ENCODE data around the gene RPRD1B. TPM values are rescaled to one million over a fixed set of nuclear protein-coding genes. Genes with fewer than 3 reads are reported as not detected.

Gene RPRD1B
- total and polyA plus RNA-seq, 2 of the 4 experiments (the other 2 are of a cell fraction), result 8.4 to 9.9 TPM

- H2BK20ac ChIP-seq (ENCODE audit: low read depth, low read length), result no peak overlapping the region
- no peak overlapping the region for H3K4me2 ChIP-seq (ENCODE audit: low read depth, low read length)
- no peak for ATAC-seq (ENCODE audit: low read depth)
- H2BK15ac ChIP-seq (ENCODE audit: low read depth, low read length), result no peak overlapping the region
- BruUV-seq (replicated peaks), result no TSS peak
- no peak overlapping the region for H3K27ac ChIP-seq (ENCODE audit: insufficient read depth, low read length)
- no peaks in the 10 kb centered on the region for H3K79me1 ChIP-seq (ENCODE audit: low read depth in 1 of 2, low read length in 2 of 2)
- 70% methylated on average over 3 of the region's 9 CpGs; no CpG with 5 or more reads in 1 of the 2 experiments for WGBS, 2 experiments (ENCODE audit: extremely low coverage in 2 of 2, insufficient read length in 1 of 2)
- POLR2A ChIA-PET (ENCODE audit: unreplicated experiment), result no interaction called here
- no peak overlapping the region for H4K8ac ChIP-seq (ENCODE audit: low read depth in 2 of 2, low read length in 2 of 2)
- H3K4me1 ChIP-seq (ENCODE audit: control insufficient read depth, insufficient read depth, low read length), result peaks cover 10% of the 10 kb centered on the region
- H4K5ac ChIP-seq (ENCODE audit: low read depth, low read length), result no peak overlapping the region
- no peaks in the 10 kb centered on the region for H3K27me3 ChIP-seq (ENCODE audit: control insufficient read depth, insufficient read depth, low read length)
- H3K56ac ChIP-seq (ENCODE audit: extremely low read depth, insufficient read depth, low read length), result no peak overlapping the region
- no peak overlapping the region for H3K14ac ChIP-seq (replicated peaks; ENCODE audit: low read depth, low read length)
- H3K18ac ChIP-seq (ENCODE audit: low read depth, low read length), result no peak overlapping the region
- H3K23ac ChIP-seq (ENCODE audit: low read depth, low read length), result no peak overlapping the region
- peaks cover 13% of the 10 kb centered on the region; the same call in 1 of the 2 replicates for H4K20me1 ChIP-seq (ENCODE audit: insufficient read depth, low read length)
- no peak overlapping the region for H3K9ac ChIP-seq (ENCODE audit: low read depth, low read length)
- CTCF ChIA-PET, result no interaction called here
- no peak overlapping the region for H2AK9ac ChIP-seq (replicated peaks; ENCODE audit: low read depth, low read length, poor library complexity)
- in situ Hi-C loops (cut with MboI; ENCODE audit: low sequenced_read_pairs) (no loop called here), intact Hi-C loops (cut with micrococcal nuclease) (no loop called here), dilution Hi-C loops (cut with HindIII; ENCODE audit: low sequenced_read_pairs, unreplicated experiment) (no loop called here)
- no peak overlapping the region for H2BK5ac ChIP-seq (ENCODE audit: low read depth, low read length, poor library complexity, severe bottlenecking)
- no peak overlapping the region for H3K4me3 ChIP-seq (ENCODE audit: insufficient read depth, low read depth, low read length)
- H2BK120ac ChIP-seq (ENCODE audit: low read depth, low read length), result no peak overlapping the region
- no peak overlapping the region for H4K91ac ChIP-seq (ENCODE audit: insufficient read depth, low read depth, low read length)
- no peak overlapping the region for H3K4ac ChIP-seq (ENCODE audit: low read depth, low read length)
- H3K9me1 ChIP-seq (ENCODE audit: insufficient read depth, low read length), result peaks cover 6% of the 10 kb centered on the region
- TF ChIP-seq RFX5 (IDR thresholded peaks at IDR 0.05; ENCODE audit: low read depth, low read length) (no peak), SMC3 (IDR thresholded peaks at IDR 0.05; ENCODE audit: low read depth, low read length) (no peak), RAD21 (IDR thresholded peaks at IDR 0.05; ENCODE audit: low read length) (no peak), NFE2L2 (IDR thresholded peaks at IDR 0.05; ENCODE audit: low read depth, low read length) (no peak), FOS (IDR thresholded peaks at IDR 0.05; ENCODE audit: low read depth, low read length) (no peak), CEBPB (IDR thresholded peaks at IDR 0.05; ENCODE audit: low read depth, low read length) (no peak), MXI1 (IDR thresholded peaks at IDR 0.05; ENCODE audit: borderline replicate concordance, low read depth, low read length) (no peak), USF2 (IDR thresholded peaks at IDR 0.05; ENCODE audit: low read depth, low read length) (no peak), MAZ (IDR thresholded peaks at IDR 0.05; ENCODE audit: borderline replicate concordance, low read depth, low read length) (no peak), POLR2A (IDR thresholded peaks at IDR 0.05; ENCODE audit: low read depth, low read length) (no peak), CHD1 (IDR thresholded peaks at IDR 0.05; ENCODE audit: low read depth, low read length) (no peak), CTCF (conservative IDR thresholded peaks at IDR 0.05; ENCODE audit: low read depth, low read length) (no peak), BHLHE40 (IDR thresholded peaks at IDR 0.05; ENCODE audit: low read depth, low read length) (no peak), MAFK (IDR thresholded peaks at IDR 0.05; ENCODE audit: low read depth, low read length) (no peak), ELK1 (IDR thresholded peaks at IDR 0.05; ENCODE audit: borderline replicate concordance, low read depth, low read length) (no peak)
- H2AFZ ChIP-seq (replicated peaks; ENCODE audit: low read length, poor library complexity), result no peak overlapping the region
- peaks cover 9% of the 10 kb centered on the region for H3K36me3 ChIP-seq (ENCODE audit: control insufficient read depth, insufficient read depth, low read length)
- DNase-seq, result no peak
- H2AK5ac ChIP-seq (ENCODE audit: low read depth, low read length), result no peak overlapping the region
- no peaks in the 10 kb centered on the region for H3K9me3 ChIP-seq (ENCODE audit: control insufficient read depth, insufficient read depth, low read length)
Measured at GRCh38 chr20:37986044-37986858, 47.3 kb upstream of the RPRD1B start.

All from IMR-90 (cell line).